Measurements from ENCODE around the gene BCL11B.

The BCL11B gene

DNA sequence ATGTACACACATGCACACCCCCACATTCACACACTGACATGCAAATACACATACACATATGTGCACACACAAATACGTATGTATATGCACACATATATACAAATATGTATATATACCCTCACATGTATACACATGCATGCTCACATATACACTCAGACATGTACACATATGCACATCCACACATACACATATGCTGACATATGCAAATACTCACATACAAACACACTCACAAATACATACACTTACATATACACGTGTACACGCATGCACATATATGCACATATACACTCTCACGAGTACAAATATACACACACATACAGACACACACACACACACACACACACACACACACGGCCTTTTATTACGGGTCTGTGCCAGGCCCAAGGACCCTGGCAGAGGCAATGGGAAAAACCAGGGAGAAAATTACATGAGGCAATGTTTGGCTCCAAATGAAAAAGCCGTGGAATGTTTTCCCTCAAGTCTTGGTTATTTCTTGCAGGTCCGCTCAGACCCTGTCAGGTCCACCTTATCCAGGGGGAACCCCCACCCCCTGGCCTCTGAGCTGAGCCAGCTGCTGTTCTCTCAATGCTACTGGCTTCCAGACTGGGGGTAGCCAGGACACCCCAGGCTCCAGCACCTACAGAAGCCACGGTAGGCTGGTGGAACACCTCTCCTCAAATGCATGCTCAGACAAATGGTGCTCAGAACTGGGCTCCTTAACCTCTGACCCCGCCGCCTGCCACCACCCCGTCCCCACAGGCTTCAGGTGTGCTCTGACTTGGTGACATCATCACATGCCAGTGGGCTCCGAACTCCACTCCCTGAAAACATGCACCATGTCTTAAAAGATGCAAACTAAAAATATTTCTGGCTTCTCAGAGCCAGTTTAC, 54.7 kb downstream of the BCL11B start:
- no peak for DNase-seq
- 90% methylated on average over 8 of the region's 13 CpGs for WGBS (ENCODE audit: insufficient coverage)
- Histone ChIP-seq H3K27ac (ENCODE audit: insufficient read depth in 1 of 2, low read depth in 1 of 2, low read length in 2 of 2, poor library complexity in 1 of 2, severe bottlenecking in 2 of 2) (no peak overlapping the region), H3K36me3 (ENCODE audit: control insufficient read depth in 4 of 4, insufficient read depth in 4 of 4, low read length in 3 of 4) (no peaks in the 10 kb centered on the region), H3K4me3 (ENCODE audit: control insufficient read depth in 1 of 7, extremely low read depth in 1 of 7, insufficient read depth in 4 of 7, low read depth in 2 of 7, low read length in 6 of 7) (no peak overlapping the region), H3K27me3 (replicated peaks in 2 of 5; ENCODE audit: control insufficient read depth in 4 of 5, insufficient read depth in 5 of 5, low read length in 4 of 5) (peaks cover 0 to 18% (median 2%) of the 10 kb centered on the region in 5 experiments), H3K9me3 (ENCODE audit: control extremely low read depth in 1 of 5, control insufficient read depth in 4 of 5, insufficient read depth in 2 of 5, low read depth in 1 of 5, low read length in 4 of 5) (no peaks in the 10 kb centered on the region), H3K4me1 (ENCODE audit: control extremely low read depth in 1 of 4, control insufficient read depth in 4 of 4, insufficient read depth in 4 of 4, low read length in 3 of 4) (no peaks in the 10 kb centered on the region)
- POLR2A ChIA-PET: no interaction called here
- CTCF ChIA-PET: no interaction called here

DNA sequence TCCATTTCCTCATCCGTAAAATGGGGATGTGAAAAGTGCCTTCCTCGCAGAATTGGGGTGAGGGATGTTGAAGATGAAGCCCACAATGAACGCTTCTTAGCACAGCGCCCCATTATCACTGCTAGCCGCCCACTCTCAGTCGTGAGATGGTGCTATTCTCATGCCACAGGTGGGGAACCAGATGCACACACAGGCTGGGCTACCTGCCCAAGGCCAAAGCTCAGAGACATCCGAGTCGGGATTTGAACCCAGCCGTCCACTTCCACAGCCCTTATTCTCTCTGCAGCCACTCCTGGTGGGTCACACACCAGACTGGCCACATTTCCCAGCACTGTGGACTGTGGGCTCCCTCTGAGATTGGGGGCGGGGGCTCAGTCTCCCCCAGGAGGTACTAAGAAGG, 55.8 kb downstream of the BCL11B start:
- H3K36me3 ChIP-seq (ENCODE audit: control insufficient read depth in 4 of 4, insufficient read depth in 4 of 4, low read length in 3 of 4): no peaks in the 10 kb centered on the region
- WGBS (ENCODE audit: insufficient coverage): 92% methylated on average over 9 of the region's 10 CpGs
- no peak for DNase-seq
- ChIA-PET CTCF (no interaction called here), POLR2A (no interaction called here)
- peaks cover 0 to 15% (median 2%) of the 10 kb centered on the region in 5 experiments for H3K27me3 ChIP-seq (replicated peaks in 2 of 5; ENCODE audit: control insufficient read depth in 4 of 5, insufficient read depth in 5 of 5, low read length in 4 of 5)
- H3K4me1 ChIP-seq (ENCODE audit: control extremely low read depth in 1 of 4, control insufficient read depth in 4 of 4, insufficient read depth in 4 of 4, low read length in 3 of 4): no peaks in the 10 kb centered on the region
- no peak overlapping the region for H3K27ac ChIP-seq (ENCODE audit: insufficient read depth in 1 of 2, low read depth in 1 of 2, low read length in 2 of 2, poor library complexity in 1 of 2, severe bottlenecking in 2 of 2)
- H3K9me3 ChIP-seq (ENCODE audit: control extremely low read depth in 1 of 5, control insufficient read depth in 4 of 5, insufficient read depth in 2 of 5, low read depth in 1 of 5, low read length in 4 of 5): no peaks in the 10 kb centered on the region
- no peak overlapping the region for H3K4me3 ChIP-seq (ENCODE audit: control insufficient read depth in 1 of 7, extremely low read depth in 1 of 7, insufficient read depth in 4 of 7, low read depth in 2 of 7, low read length in 6 of 7)

DNA sequence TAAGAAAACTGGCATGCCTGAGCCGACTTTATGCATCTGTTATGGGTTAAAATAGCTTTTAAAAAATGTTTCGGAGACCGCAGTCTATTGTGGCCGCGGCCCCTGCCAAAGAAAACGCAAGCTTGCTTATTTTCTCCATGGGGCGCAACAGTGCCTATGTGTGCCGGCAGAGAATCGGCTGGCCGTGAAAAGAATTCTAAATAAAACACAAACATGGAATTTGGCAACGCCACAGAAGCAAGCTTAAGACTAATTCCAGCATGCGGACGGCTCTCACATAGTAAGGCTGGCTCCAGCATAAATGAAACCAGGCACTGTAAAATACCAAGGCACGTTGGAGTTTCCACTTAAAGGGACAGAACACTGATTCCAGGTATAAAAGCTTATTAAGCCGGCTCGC, 56.7 kb downstream of the BCL11B start:
- CTCF ChIA-PET: no interaction called here
- H3K4me1 ChIP-seq (ENCODE audit: control extremely low read depth in 1 of 4, control insufficient read depth in 4 of 4, insufficient read depth in 4 of 4, low read length in 3 of 4): no peaks in the 10 kb centered on the region
- POLR2A ChIA-PET: no interaction called here

DNA sequence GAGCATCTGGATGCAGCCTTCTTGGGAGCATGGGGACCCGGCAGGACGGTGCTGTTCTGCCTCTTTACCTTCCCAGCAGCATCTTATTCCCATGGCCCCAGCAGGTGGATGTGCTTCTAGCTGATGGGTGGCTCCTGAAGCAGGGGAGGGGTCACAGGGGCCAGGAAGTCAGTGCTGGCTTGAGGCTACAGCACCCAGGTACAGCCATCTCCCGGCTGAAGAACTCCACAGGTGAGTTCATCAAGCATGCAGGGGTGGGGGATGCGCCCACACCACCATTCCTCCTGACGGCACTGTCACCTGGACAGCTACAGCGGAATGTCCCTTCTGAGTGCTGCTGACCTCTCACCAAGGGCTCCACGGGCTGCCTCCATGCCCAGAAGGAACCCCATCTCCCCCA, 57.3 kb downstream of the BCL11B start:
- POLR2A ChIA-PET: no interaction called here
- H3K27ac ChIP-seq (ENCODE audit: insufficient read depth in 1 of 2, low read depth in 1 of 2, low read length in 2 of 2, poor library complexity in 1 of 2, severe bottlenecking in 2 of 2): no peak overlapping the region

More for the DNA sequence above, 56.7 kb downstream of the BCL11B start:
- Histone ChIP-seq H3K36me3 (ENCODE audit: control insufficient read depth in 4 of 4, insufficient read depth in 4 of 4, low read length in 3 of 4) (no peaks in the 10 kb centered on the region), H3K27me3 (replicated peaks in 2 of 5; ENCODE audit: control insufficient read depth in 4 of 5, insufficient read depth in 5 of 5, low read length in 4 of 5) (peaks cover 0 to 16% (median 2%) of the 10 kb centered on the region in 5 experiments), H3K9me3 (ENCODE audit: control extremely low read depth in 1 of 5, control insufficient read depth in 4 of 5, insufficient read depth in 2 of 5, low read depth in 1 of 5, low read length in 4 of 5) (no peaks in the 10 kb centered on the region), H3K4me3 (ENCODE audit: control insufficient read depth in 1 of 7, extremely low read depth in 1 of 7, insufficient read depth in 4 of 7, low read depth in 2 of 7, low read length in 6 of 7) (no peak overlapping the region), H3K27ac (ENCODE audit: insufficient read depth in 1 of 2, low read depth in 1 of 2, low read length in 2 of 2, poor library complexity in 1 of 2, severe bottlenecking in 2 of 2) (no peak overlapping the region)
- 87% methylated on average over 11 of the region's 16 CpGs for WGBS (ENCODE audit: insufficient coverage)
- no peak for DNase-seq

DNA sequence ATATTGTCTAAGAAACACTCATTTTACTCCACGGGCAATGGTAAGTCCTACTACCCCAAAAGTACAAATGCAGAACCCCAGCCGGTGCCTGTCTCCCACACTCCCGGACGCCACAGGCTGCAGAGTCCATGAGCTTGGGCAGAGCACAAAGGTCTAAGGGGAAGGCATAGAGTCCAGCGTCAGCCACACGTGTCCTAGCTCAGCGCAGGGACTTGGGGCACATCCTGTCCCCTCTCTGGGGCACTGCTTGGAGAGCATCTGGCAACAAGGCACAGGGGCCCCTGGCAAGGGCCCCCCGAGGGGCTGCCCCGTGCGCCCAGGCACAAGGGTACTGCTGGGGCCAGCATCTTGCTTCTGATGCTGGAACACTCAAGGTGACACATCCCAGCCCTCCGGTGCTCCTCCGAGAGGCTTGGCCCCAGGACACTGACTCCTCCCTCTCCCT, 58.4 kb downstream of the BCL11B start:
- no peaks in the 10 kb centered on the region for H3K4me1 ChIP-seq (ENCODE audit: control extremely low read depth in 1 of 4, control insufficient read depth in 4 of 4, insufficient read depth in 4 of 4, low read length in 3 of 4)
- CTCF ChIA-PET: no interaction called here
- WGBS (ENCODE audit: insufficient coverage): 80% methylated on average over 11 of the region's 12 CpGs
- H3K9me3 ChIP-seq (ENCODE audit: control extremely low read depth in 1 of 5, control insufficient read depth in 4 of 5, insufficient read depth in 2 of 5, low read depth in 1 of 5, low read length in 4 of 5): no peaks in the 10 kb centered on the region
- H3K27me3 ChIP-seq (replicated peaks in 2 of 5; ENCODE audit: control insufficient read depth in 4 of 5, insufficient read depth in 5 of 5, low read length in 4 of 5): peaks cover 0 to 22% (median 2%) of the 10 kb centered on the region in 5 experiments
- H3K27ac ChIP-seq (ENCODE audit: insufficient read depth in 1 of 2, low read depth in 1 of 2, low read length in 2 of 2, poor library complexity in 1 of 2, severe bottlenecking in 2 of 2): no peak overlapping the region
- no peaks in the 10 kb centered on the region for H3K36me3 ChIP-seq (ENCODE audit: control insufficient read depth in 4 of 4, insufficient read depth in 4 of 4, low read length in 3 of 4)
- POLR2A ChIA-PET: no interaction called here
- no peak overlapping the region for H3K4me3 ChIP-seq (ENCODE audit: control insufficient read depth in 1 of 7, extremely low read depth in 1 of 7, insufficient read depth in 4 of 7, low read depth in 2 of 7, low read length in 6 of 7)
- DNase-seq: no peak

More for the DNA sequence above, 57.3 kb downstream of the BCL11B start:
- 72% methylated on average over 5 of the region's 7 CpGs for WGBS (ENCODE audit: insufficient coverage)
- Histone ChIP-seq H3K27me3 (replicated peaks in 2 of 5; ENCODE audit: control insufficient read depth in 4 of 5, insufficient read depth in 5 of 5, low read length in 4 of 5) (peaks cover 0 to 16% (median 2%) of the 10 kb centered on the region in 5 experiments), H3K36me3 (ENCODE audit: control insufficient read depth in 4 of 4, insufficient read depth in 4 of 4, low read length in 3 of 4) (no peaks in the 10 kb centered on the region), H3K9me3 (ENCODE audit: control extremely low read depth in 1 of 5, control insufficient read depth in 4 of 5, insufficient read depth in 2 of 5, low read depth in 1 of 5, low read length in 4 of 5) (no peaks in the 10 kb centered on the region), H3K4me3 (ENCODE audit: control insufficient read depth in 1 of 7, extremely low read depth in 1 of 7, insufficient read depth in 4 of 7, low read depth in 2 of 7, low read length in 6 of 7) (no peak overlapping the region), H3K4me1 (ENCODE audit: control extremely low read depth in 1 of 4, control insufficient read depth in 4 of 4, insufficient read depth in 4 of 4, low read length in 3 of 4) (no peaks in the 10 kb centered on the region)
- DNase-seq: no peak
- CTCF ChIA-PET: no interaction called here

DNA sequence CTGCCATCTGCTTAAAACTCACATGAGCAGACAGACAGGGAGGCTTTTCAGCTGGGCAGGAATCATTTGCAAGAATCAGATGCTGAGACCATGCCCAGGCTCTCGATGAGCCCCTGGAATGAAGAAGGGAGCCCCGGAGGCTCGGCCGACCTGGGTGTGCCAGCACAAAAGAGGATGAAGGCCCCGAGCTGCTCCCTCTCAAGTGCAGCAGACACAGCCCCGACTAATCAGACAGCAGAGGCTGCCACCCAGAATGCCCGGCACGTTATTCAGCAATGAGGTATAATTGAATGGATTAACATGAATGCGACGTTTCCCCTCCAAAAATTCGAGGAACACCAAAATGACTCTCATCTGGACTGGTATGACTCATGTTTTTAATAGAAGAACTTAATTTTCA, 58.9 kb downstream of the BCL11B start:
- 94% methylated on average over 11 of the region's 11 CpGs for WGBS (ENCODE audit: insufficient coverage)
- Histone ChIP-seq H3K4me1 (ENCODE audit: control extremely low read depth in 1 of 4, control insufficient read depth in 4 of 4, insufficient read depth in 4 of 4, low read length in 3 of 4) (no peaks in the 10 kb centered on the region), H3K4me3 (ENCODE audit: control insufficient read depth in 1 of 7, extremely low read depth in 1 of 7, insufficient read depth in 4 of 7, low read depth in 2 of 7, low read length in 6 of 7) (no peak overlapping the region), H3K36me3 (ENCODE audit: control insufficient read depth in 4 of 4, insufficient read depth in 4 of 4, low read length in 3 of 4) (no peaks in the 10 kb centered on the region), H3K9me3 (ENCODE audit: control extremely low read depth in 1 of 5, control insufficient read depth in 4 of 5, insufficient read depth in 2 of 5, low read depth in 1 of 5, low read length in 4 of 5) (no peaks in the 10 kb centered on the region), H3K27ac (ENCODE audit: insufficient read depth in 1 of 2, low read depth in 1 of 2, low read length in 2 of 2, poor library complexity in 1 of 2, severe bottlenecking in 2 of 2) (no peak overlapping the region), H3K27me3 (replicated peaks in 2 of 5; ENCODE audit: control insufficient read depth in 4 of 5, insufficient read depth in 5 of 5, low read length in 4 of 5) (peaks cover 0 to 22% (median 2%) of the 10 kb centered on the region in 5 experiments)
- ChIA-PET POLR2A (no interaction called here), CTCF (no interaction called here)
- no peak for DNase-seq

DNA sequence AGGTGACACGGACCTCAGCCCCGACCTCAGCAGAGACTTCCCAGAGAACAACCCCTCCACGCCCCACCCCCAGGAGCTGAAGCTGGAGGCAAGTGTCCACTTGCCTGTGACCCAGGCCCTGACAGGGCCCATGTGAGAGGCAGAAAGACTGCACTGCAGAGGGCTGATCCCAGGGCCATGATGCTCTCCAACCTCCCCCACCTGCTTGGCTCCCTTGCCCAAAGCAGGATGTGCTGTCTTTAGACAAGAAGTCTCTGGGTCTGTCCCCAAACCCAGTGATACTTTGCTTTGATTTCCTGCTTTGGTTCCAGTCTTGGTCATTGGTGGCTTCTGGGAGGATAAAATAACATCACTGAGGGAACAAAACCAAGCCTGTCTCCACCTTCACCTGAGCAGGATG, 59.4 kb downstream of the BCL11B start:
- ChIA-PET POLR2A (no interaction called here), CTCF (no interaction called here)

More for the DNA sequence above, 59.4 kb downstream of the BCL11B start:
- no peaks in the 10 kb centered on the region for H3K9me3 ChIP-seq (ENCODE audit: control extremely low read depth in 1 of 5, control insufficient read depth in 4 of 5, insufficient read depth in 2 of 5, low read depth in 1 of 5, low read length in 4 of 5)
- H3K4me3 ChIP-seq (ENCODE audit: control insufficient read depth in 1 of 7, extremely low read depth in 1 of 7, insufficient read depth in 4 of 7, low read depth in 2 of 7, low read length in 6 of 7): no peak overlapping the region
- H3K27ac ChIP-seq (ENCODE audit: insufficient read depth in 1 of 2, low read depth in 1 of 2, low read length in 2 of 2, poor library complexity in 1 of 2, severe bottlenecking in 2 of 2): no peak overlapping the region
- no peaks in the 10 kb centered on the region for H3K4me1 ChIP-seq (ENCODE audit: control extremely low read depth in 1 of 4, control insufficient read depth in 4 of 4, insufficient read depth in 4 of 4, low read length in 3 of 4)
- DNase-seq: no peak
- WGBS (ENCODE audit: insufficient coverage): 100% methylated on average over 3 of the region's 3 CpGs
- peaks cover 0 to 22% (median 2%) of the 10 kb centered on the region in 5 experiments for H3K27me3 ChIP-seq (replicated peaks in 2 of 5; ENCODE audit: control insufficient read depth in 4 of 5, insufficient read depth in 5 of 5, low read length in 4 of 5)
- H3K36me3 ChIP-seq (ENCODE audit: control insufficient read depth in 4 of 4, insufficient read depth in 4 of 4, low read length in 3 of 4): no peaks in the 10 kb centered on the region
